Right ventricle myocardium superior (tissue), 1 donor: Measurements from ENCODE around the gene NEU4. TPM values are rescaled to one million over a fixed set of nuclear protein-coding genes. Genes with fewer than 3 reads are reported as not detected.
"Not testable (repeated sequence)": the region's sequence is repeated elsewhere in the genome, so short reads cannot be mapped to it uniquely, and the experiment has no call there.

Experiments used
- ATAC-seq: fragments of 200-7000 bp; cut with Tn5 transposase; one replicate; pipeline ENCODE4 v1.9.1; 2020; ENCODE audit warnings: mild to moderate bottlenecking; ENCODE audit not compliant: poor library complexity
- DNase-seq: peaks from one replicate; pipeline ENCODE4 v3.0.0-alpha.2; 2020
- intact Hi-C: fragments of 100-400 bp; cut with DNase I; formaldehyde crosslinking; loops from one replicate; pipeline ENCODE4 v1.11.2; 2022
- total RNA-seq: library from RNA; stranded (reverse); fragmentation: NEBNext Ultra II Directional; extraction: Animal tissue kit (Norgen Biotek cat#: 25700); gene quantifications from one replicate; pipeline ENCODE4 v1.2.1, GENCODE V29; 2021
- donor health status: DM: no; HTN: yes; CAD: no; lungs with severe emphysema.

Gene NEU4
- total RNA-seq, 1 donor from 2014 or later, result not detected

- no peak for DNase-seq
- ATAC-seq, result no peak
- intact Hi-C loops, result no loop called here
Measured at GRCh38 chr2:241773511-241774418, 35.2 kb upstream of the NEU4 start.

GRCh38 chr2:241774419-241775222 is 34.4 kb upstream of the NEU4 start:
- DNase-seq (no peak), ATAC-seq (no peak)
- intact Hi-C loops, result no loop called here

GRCh38 chr2:241775223-241776177 is 33.5 kb upstream of the NEU4 start:
- DNase-seq (no peak), ATAC-seq (no peak)
- intact Hi-C loops, result no loop called here

GRCh38 chr2:241776336-241777169 is 32.4 kb upstream of the NEU4 start, which contains the start of gene GAL3ST2:
TSS of gene GAL3ST2 (plus strand) at chr2:241776822. CDS start at chr2:241776956, 134 bp downstream.
- ATAC-seq, result no peak
- intact Hi-C loops, result no loop called here
- DNase-seq, result no peak

- no peak for DNase-seq
- no peak for ATAC-seq
- intact Hi-C loops, result no loop called here
Measured at GRCh38 chr2:241777170-241777685, 31.8 kb upstream of the NEU4 start.

- DNase-seq, result no peak
- intact Hi-C loops, result no loop called here
- ATAC-seq, result no peak
Measured at GRCh38 chr2:241777686-241778627, 31.0 kb upstream of the NEU4 start.

- no peak for DNase-seq
- intact Hi-C loops, result no loop called here
Measured at GRCh38 chr2:241780939-241781569, 27.9 kb upstream of the NEU4 start.

GRCh38 chr2:241782053-241782452 is 26.9 kb upstream of the NEU4 start:
- ATAC-seq, DNase-seq, intact Hi-C loops: not testable (repeated sequence)

More at GRCh38 chr2:241780939-241781569, 27.9 kb upstream of the NEU4 start:
- ATAC-seq, result no peak

GRCh38 chr2:241788135-241788534 is 20.9 kb upstream of the NEU4 start:
- DNase-seq (no peak), ATAC-seq (no peak)
- intact Hi-C loops, result no loop called here

GRCh38 chr2:241788572-241788971 is 20.4 kb upstream of the NEU4 start:
- ATAC-seq, result no peak
- no peak for DNase-seq
- intact Hi-C loops, result no loop called here

GRCh38 chr2:241791385-241791784 is 17.6 kb upstream of the NEU4 start:
- DNase-seq, ATAC-seq, intact Hi-C loops: not testable (repeated sequence)

GRCh38 chr2:241793385-241793784 is 15.6 kb upstream of the NEU4 start:
- ATAC-seq (no peak), DNase-seq (no peak)
- intact Hi-C loops, result no loop called here

- no peak for ATAC-seq
- no peak for DNase-seq
- intact Hi-C loops, result no loop called here
Measured at GRCh38 chr2:241794250-241794823, 14.7 kb upstream of the NEU4 start.

- DNase-seq, result no peak
- intact Hi-C loops, result no loop called here
- peak; percentile 18 for ATAC-seq
Measured at GRCh38 chr2:241795021-241795999, 13.7 kb upstream of the NEU4 start.

- intact Hi-C loops, result no loop called here
- no peak for ATAC-seq
- no peak for DNase-seq
Measured at GRCh38 chr2:241796209-241796608, 12.8 kb upstream of the NEU4 start.
